HL-60 (cell line): ENCODE data around the gene CIDEC.
A peak's percentile ranks its signal among the peaks of the same experiment; 100 is the strongest.

Experiments used
- DNase-seq, 2 experiments: peaks; one replicate each; pipeline ENCODE4 v3.0.0-alpha.2; 2010 to 2020; ENCODE audit warnings: low read depth in 1 of 2, low spot score in 1 of 2
- H3K27ac ChIP-seq: fragments of 250-450 bp; sonication (Bioruptor Pico); replicated peaks from 2 replicates; pipeline ENCODE4 v1.5.1; 2020; ENCODE audit warnings: mild to moderate bottlenecking, moderate library complexity
- H3K27me3 ChIP-seq: fragments of 250-450 bp; sonication (Bioruptor Pico); 2 replicates; pipeline ENCODE4 v1.5.1; 2021; ENCODE audit warnings: mild to moderate bottlenecking, moderate library complexity; ENCODE audit not compliant: insufficient read depth, poor library complexity, severe bottlenecking
- H3K4me3 ChIP-seq: replicated peaks from 2 replicates; pipeline ENCODE4 v1.5.1; 2011; ENCODE audit warnings: mild to moderate bottlenecking, control low read depth, low read length; ENCODE audit not compliant: insufficient read depth
- GABPA ChIP-seq: IDR thresholded peaks from 2 replicates; pipeline ENCODE4 v1.6.1; 2012; ENCODE audit warnings: low read depth
- POLR2AphosphoS5 ChIP-seq: IDR thresholded peaks from 2 replicates; pipeline ENCODE4 v1.6.1; 2012; ENCODE audit warnings: low read depth
- SPI1 ChIP-seq: IDR thresholded peaks from 2 replicates; pipeline ENCODE4 v1.6.1; 2012; ENCODE audit warnings: low read depth, mild to moderate bottlenecking, borderline replicate concordance
- TF ChIP-seq, protein P1 (sequence below): IDR thresholded peaks from one replicate; pipeline ENCODE4 v1.5.1; 2011; ENCODE audit warnings: low read length, control low read depth, inconsistent platforms; ENCODE audit not compliant: insufficient read depth
- TF ChIP-seq, protein P2 (sequence below): IDR thresholded peaks from 2 replicates; pipeline ENCODE4 v1.6.1; 2012; ENCODE audit warnings: low read depth; ENCODE audit not compliant: insufficient replicate concordance

CIDEC gene

GRCh38 chr3:9893739-9894138, 13.7 kb upstream of the CIDEC start:
- H3K4me3 ChIP-seq = no peak overlapping the region
- no peak overlapping the region for H3K27ac ChIP-seq
- no peaks in the 10 kb centered on the region for H3K27me3 ChIP-seq
- DNase-seq = no peak
- TF ChIP-seq POLR2AphosphoS5 = no peak
- TF ChIP-seq, protein P1, sequence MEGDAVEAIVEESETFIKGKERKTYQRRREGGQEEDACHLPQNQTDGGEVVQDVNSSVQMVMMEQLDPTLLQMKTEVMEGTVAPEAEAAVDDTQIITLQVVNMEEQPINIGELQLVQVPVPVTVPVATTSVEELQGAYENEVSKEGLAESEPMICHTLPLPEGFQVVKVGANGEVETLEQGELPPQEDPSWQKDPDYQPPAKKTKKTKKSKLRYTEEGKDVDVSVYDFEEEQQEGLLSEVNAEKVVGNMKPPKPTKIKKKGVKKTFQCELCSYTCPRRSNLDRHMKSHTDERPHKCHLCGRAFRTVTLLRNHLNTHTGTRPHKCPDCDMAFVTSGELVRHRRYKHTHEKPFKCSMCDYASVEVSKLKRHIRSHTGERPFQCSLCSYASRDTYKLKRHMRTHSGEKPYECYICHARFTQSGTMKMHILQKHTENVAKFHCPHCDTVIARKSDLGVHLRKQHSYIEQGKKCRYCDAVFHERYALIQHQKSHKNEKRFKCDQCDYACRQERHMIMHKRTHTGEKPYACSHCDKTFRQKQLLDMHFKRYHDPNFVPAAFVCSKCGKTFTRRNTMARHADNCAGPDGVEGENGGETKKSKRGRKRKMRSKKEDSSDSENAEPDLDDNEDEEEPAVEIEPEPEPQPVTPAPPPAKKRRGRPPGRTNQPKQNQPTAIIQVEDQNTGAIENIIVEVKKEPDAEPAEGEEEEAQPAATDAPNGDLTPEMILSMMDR = no peak

DNA sequence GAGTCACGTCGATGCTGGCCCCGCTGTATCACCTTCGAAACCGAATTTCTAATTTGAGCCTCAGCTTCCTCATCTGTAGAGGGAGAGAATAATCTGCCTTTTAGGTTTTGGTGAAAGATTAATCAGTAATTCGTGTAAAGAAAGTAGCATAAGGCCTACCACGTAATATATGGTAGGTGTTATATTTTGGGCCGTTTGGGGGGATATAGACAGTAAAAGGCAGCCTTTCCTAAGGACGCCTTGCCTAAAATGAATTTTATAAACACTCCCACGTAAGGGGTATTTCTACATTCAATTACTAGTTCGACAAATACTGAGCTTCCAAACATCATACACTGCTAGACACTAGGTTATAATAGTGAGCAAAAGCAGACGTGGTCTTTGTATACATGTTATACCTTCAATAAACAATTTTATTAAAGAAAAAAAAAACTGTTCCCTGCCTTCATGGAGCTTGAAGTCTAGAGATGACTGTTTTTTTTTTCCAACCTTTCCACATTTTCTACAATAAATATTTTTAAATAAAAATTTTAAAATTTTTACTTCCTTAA, 11.1 kb upstream of the CIDEC start:
- DNase-seq = no peak
- H3K27ac ChIP-seq = peak overlapping the region; percentile 96
- no peaks in the 10 kb centered on the region for H3K27me3 ChIP-seq
- peak overlapping the region; percentile 84 for H3K4me3 ChIP-seq
- TF ChIP-seq POLR2AphosphoS5 (no peak), SPI1 (no peak), GABPA (no peak)
- TF ChIP-seq, protein P1 = no peak
- TF ChIP-seq, protein P2, sequence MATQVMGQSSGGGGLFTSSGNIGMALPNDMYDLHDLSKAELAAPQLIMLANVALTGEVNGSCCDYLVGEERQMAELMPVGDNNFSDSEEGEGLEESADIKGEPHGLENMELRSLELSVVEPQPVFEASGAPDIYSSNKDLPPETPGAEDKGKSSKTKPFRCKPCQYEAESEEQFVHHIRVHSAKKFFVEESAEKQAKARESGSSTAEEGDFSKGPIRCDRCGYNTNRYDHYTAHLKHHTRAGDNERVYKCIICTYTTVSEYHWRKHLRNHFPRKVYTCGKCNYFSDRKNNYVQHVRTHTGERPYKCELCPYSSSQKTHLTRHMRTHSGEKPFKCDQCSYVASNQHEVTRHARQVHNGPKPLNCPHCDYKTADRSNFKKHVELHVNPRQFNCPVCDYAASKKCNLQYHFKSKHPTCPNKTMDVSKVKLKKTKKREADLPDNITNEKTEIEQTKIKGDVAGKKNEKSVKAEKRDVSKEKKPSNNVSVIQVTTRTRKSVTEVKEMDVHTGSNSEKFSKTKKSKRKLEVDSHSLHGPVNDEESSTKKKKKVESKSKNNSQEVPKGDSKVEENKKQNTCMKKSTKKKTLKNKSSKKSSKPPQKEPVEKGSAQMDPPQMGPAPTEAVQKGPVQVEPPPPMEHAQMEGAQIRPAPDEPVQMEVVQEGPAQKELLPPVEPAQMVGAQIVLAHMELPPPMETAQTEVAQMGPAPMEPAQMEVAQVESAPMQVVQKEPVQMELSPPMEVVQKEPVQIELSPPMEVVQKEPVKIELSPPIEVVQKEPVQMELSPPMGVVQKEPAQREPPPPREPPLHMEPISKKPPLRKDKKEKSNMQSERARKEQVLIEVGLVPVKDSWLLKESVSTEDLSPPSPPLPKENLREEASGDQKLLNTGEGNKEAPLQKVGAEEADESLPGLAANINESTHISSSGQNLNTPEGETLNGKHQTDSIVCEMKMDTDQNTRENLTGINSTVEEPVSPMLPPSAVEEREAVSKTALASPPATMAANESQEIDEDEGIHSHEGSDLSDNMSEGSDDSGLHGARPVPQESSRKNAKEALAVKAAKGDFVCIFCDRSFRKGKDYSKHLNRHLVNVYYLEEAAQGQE = no peak

- Histone ChIP-seq H3K27ac (peak within 1 kb of the TSS; percentile 96), H3K27me3 (no peaks in the 10 kb centered on the region), H3K4me3 (peak within 1 kb of the TSS; percentile 84)
- TF ChIP-seq POLR2AphosphoS5 = peak; percentile 94
- TF ChIP-seq, protein P2 = peak; percentile 68
- no peak for TF ChIP-seq SPI1
- TF ChIP-seq GABPA = peak; percentile 72
- peak; percentile 83 to 86 for DNase-seq
Measured at GRCh38 chr3:9890249-9891071, 10.4 kb upstream of the CIDEC start, which contains the start of gene JAGN1. TSS of gene JAGN1 (plus strand) at chr3:9890610. CDS start at chr3:9890723, 113 bp downstream.

DNA sequence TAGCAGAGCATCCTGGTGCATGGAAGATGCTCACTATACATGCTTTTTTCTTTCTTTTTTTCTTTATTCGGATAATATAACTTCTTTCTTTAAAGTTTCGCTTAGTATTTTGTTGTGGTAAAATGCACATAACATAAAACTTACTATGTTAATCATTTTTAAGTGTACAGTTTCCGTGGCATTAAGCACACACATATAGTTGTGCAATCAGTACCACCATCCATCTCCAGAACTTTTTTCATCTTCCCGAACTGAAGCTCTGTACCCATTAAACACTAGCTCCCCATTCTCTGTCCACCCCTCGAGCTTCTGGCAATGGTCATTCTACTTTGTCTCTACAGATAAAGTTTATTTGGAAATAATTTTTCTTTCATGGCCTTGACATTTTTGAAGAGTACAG, 9.4 kb upstream of the CIDEC start:
- Histone ChIP-seq H3K27ac (no peak overlapping the region; the same call in 1 of the 2 replicates), H3K27me3 (no peaks in the 10 kb centered on the region), H3K4me3 (no peak overlapping the region)
- TF ChIP-seq SPI1 (no peak), GABPA (no peak), POLR2AphosphoS5 (no peak)
- TF ChIP-seq, protein P2 = no peak
- TF ChIP-seq, protein P1 = no peak
- no peak for DNase-seq
